Inflammatory macrophage treated with lipopolysaccharide for 1 hour (primary cell): Measurements from ENCODE around the gene ILF2.
"Not testable (repeated sequence)": the region's sequence is repeated elsewhere in the genome, so short reads cannot be mapped to it uniquely, and the experiment has no call there.

ENCODE experiments used
- DNase-seq, 2 donors: peaks; one replicate each; pipeline ENCODE4 v3.0.0-alpha.2; 2020 to 2022

The ILF2 gene

GRCh38 chr1:153670859-153671627, at the start of gene ILF2:
TSS of gene ILF2 (minus strand) at chr1:153670993. CDS start at chr1:153670922, 71 bp downstream.
- DNase-seq, result peak; percentile 100

- DNase-seq, result no peak
Observed at GRCh38 chr1:153717330-153717729, 46.5 kb upstream of the ILF2 start.

GRCh38 chr1:153716211-153716610, 45.4 kb upstream of the ILF2 start:
- DNase-seq, result not testable (repeated sequence)

- DNase-seq, result no peak
Observed at GRCh38 chr1:153711026-153711425, 40.2 kb upstream of the ILF2 start.

- no peak for DNase-seq
Observed at GRCh38 chr1:153705484-153705883, 34.7 kb upstream of the ILF2 start.

GRCh38 chr1:153699768-153700167, 29.0 kb upstream of the ILF2 start:
- DNase-seq, result no peak

- DNase-seq, result peak in 1 of 2 donors; percentile 21
Observed at GRCh38 chr1:153698923-153699714, 28.3 kb upstream of the ILF2 start.

GRCh38 chr1:153698020-153698922, 27.5 kb upstream of the ILF2 start:
- peak in 1 of 2 donors; percentile 20 for DNase-seq

GRCh38 chr1:153697191-153698019, 26.6 kb upstream of the ILF2 start:
- no peak for DNase-seq

- DNase-seq, result no peak
Observed at GRCh38 chr1:153696741-153697140, 25.9 kb upstream of the ILF2 start.

- DNase-seq, result no peak
Observed at GRCh38 chr1:153693466-153693865, 22.7 kb upstream of the ILF2 start.

GRCh38 chr1:153688736-153689328, 18.0 kb upstream of the ILF2 start:
- no peak for DNase-seq

- DNase-seq, result peak in 1 of 2 donors; percentile 44
Observed at GRCh38 chr1:153688276-153688675, 17.5 kb upstream of the ILF2 start.

- DNase-seq, result peak in 1 of 2 donors; percentile 58
Observed at GRCh38 chr1:153687346-153688125, 16.7 kb upstream of the ILF2 start.

GRCh38 chr1:153685544-153686340, 14.9 kb upstream of the ILF2 start:
- no peak for DNase-seq

GRCh38 chr1:153684892-153685291, 14.1 kb upstream of the ILF2 start:
- DNase-seq, result no peak

GRCh38 chr1:153683854-153684253, 13.1 kb upstream of the ILF2 start:
- peak; percentile 28 to 38 for DNase-seq

GRCh38 chr1:153682730-153683129, 11.9 kb upstream of the ILF2 start:
- DNase-seq, result no peak

GRCh38 chr1:153680120-153680403, 9.3 kb upstream of the ILF2 start:
- DNase-seq, result no peak
